ENCODE data around the gene TWNK.

GRCh38 chr10:101012525-101013364, 25.4 kb downstream of the TWNK start:
- peak; percentile 61 to 91 (median 89) for TF ChIP-seq CTCF (IDR thresholded peaks at IDR 0.05 in 4 of 5, conservative IDR thresholded peaks at IDR 0.05 in 1 of 5)
- TF ChIP-seq POLR2A (IDR thresholded peaks at IDR 0.05), result no peak
